ENCODE data around the gene TRMT44.
"Not testable (repeated sequence)": the region's sequence is repeated elsewhere in the genome, so short reads cannot be mapped to it uniquely, and the experiment has no call there.

TRMT44 gene

GRCh38 chr4:8513080-8513479, 72.5 kb downstream of the TRMT44 start:
- DNase-seq (ENCODE audit: low spot score) = not testable (repeated sequence)

GRCh38 chr4:8513931-8514330, 73.4 kb downstream of the TRMT44 start:
- no peak for DNase-seq (ENCODE audit: low spot score)

- DNase-seq (ENCODE audit: low spot score) = no peak
Observed at GRCh38 chr4:8514391-8514790, 73.8 kb downstream of the TRMT44 start.

- DNase-seq (ENCODE audit: low spot score) = no peak
Observed at GRCh38 chr4:8515316-8516060, 74.9 kb downstream of the TRMT44 start.

- no peak for DNase-seq (ENCODE audit: low spot score)
Observed at GRCh38 chr4:8516061-8516573, 75.5 kb downstream of the TRMT44 start.

GRCh38 chr4:8516996-8517550, 76.5 kb downstream of the TRMT44 start:
- DNase-seq (ENCODE audit: low spot score) = no peak

- DNase-seq (ENCODE audit: low spot score) = peak; percentile 27
Observed at GRCh38 chr4:8517946-8518345, 77.4 kb downstream of the TRMT44 start.

GRCh38 chr4:8522160-8523120, 81.9 kb downstream of the TRMT44 start:
- DNase-seq (ENCODE audit: low spot score) = no peak

GRCh38 chr4:8523175-8523574, 82.6 kb downstream of the TRMT44 start:
- no peak for DNase-seq (ENCODE audit: low spot score)

- DNase-seq (ENCODE audit: low spot score) = no peak
Observed at GRCh38 chr4:8523766-8524165, 83.2 kb downstream of the TRMT44 start.

- peak; percentile 15 for DNase-seq (ENCODE audit: low spot score)
Observed at GRCh38 chr4:8524595-8525382, 84.2 kb downstream of the TRMT44 start.

- DNase-seq (ENCODE audit: low spot score) = no peak
Observed at GRCh38 chr4:8525383-8526120, 85.0 kb downstream of the TRMT44 start.
